Neural progenitor cell (in vitro differentiated cells): ENCODE data around the gene CAPN10. TPM values are rescaled to one million over a fixed set of nuclear protein-coding genes. Genes with fewer than 3 reads are reported as not detected.

Source experiments
- DNase-seq: peaks from one replicate; pipeline ENCODE4 v3.0.0-alpha.2; 2016; ENCODE audit warnings: low spot score
- H2AFZ ChIP-seq: fragments of 200-600 bp; sonication (generic); replicated peaks from 2 replicates; pipeline ENCODE4 v1.6.1; 2016; ENCODE audit warnings: antibody characterized with exemption
- H3F3A ChIP-seq: fragments of 200-600 bp; sonication (generic); 2 replicates; pipeline ENCODE4 v1.6.1; 2016; ENCODE audit warnings: antibody characterized with exemption, low read depth
- H3K27ac ChIP-seq: fragments of 200-600 bp; sonication (generic); 2 replicates; pipeline ENCODE4 v1.5.1; 2016; ENCODE audit warnings: mild to moderate bottlenecking
- H3K27me3 ChIP-seq: fragments of 200-600 bp; sonication (generic); 2 replicates; pipeline ENCODE4 v1.6.1; 2016; ENCODE audit warnings: mild to moderate bottlenecking, moderate library complexity
- H3K36me3 ChIP-seq: fragments of 200-600 bp; sonication (generic); 2 replicates; pipeline ENCODE4 v1.5.1; 2016
- H3K4me1 ChIP-seq: fragments of 200-600 bp; sonication (generic); 2 replicates; pipeline ENCODE4 v1.6.1; 2016; ENCODE audit warnings: mixed run types
- H3K4me2 ChIP-seq: fragments of 200-600 bp; sonication (generic); 2 replicates; pipeline ENCODE4 v1.6.1; 2016
- H3K4me3 ChIP-seq: fragments of 200-600 bp; sonication (generic); 2 replicates; pipeline ENCODE4 v1.5.1; 2016
- H3K79me2 ChIP-seq: fragments of 200-600 bp; sonication (generic); 2 replicates; pipeline ENCODE4 v1.6.1; 2016; ENCODE audit warnings: low read depth
- H3K9ac ChIP-seq: fragments of 200-600 bp; sonication (generic); 2 replicates; pipeline ENCODE4 v1.6.1; 2016
- H3K9me3 ChIP-seq: fragments of 200-600 bp; sonication (generic); 2 replicates; pipeline ENCODE4 v1.5.1; 2016; ENCODE audit warnings: low read depth
- H4K20me1 ChIP-seq: fragments of 200-600 bp; sonication (generic); 2 replicates; pipeline ENCODE4 v1.6.1; 2016; ENCODE audit warnings: low read depth
- H3K27ac Mint-ChIP-seq: 3 replicates; pipeline ENCODE4 v1.8.0; 2021; ENCODE audit warnings: mixed read lengths
- H3K27me3 Mint-ChIP-seq: 2 replicates; pipeline ENCODE4 v1.8.0; 2022; ENCODE audit warnings: low read depth, mild to moderate bottlenecking, inconsistent platforms, moderate library complexity, mixed read lengths; ENCODE audit not compliant: insufficient read depth
- H3K36me3 Mint-ChIP-seq: 3 replicates; pipeline ENCODE4 v1.8.0; 2021; ENCODE audit warnings: mixed read lengths
- H3K4me1 Mint-ChIP-seq: 3 replicates; pipeline ENCODE4 v1.8.0; 2021; ENCODE audit warnings: mixed read lengths
- H3K4me3 Mint-ChIP-seq: 3 replicates; pipeline ENCODE4 v1.8.0; 2021; ENCODE audit warnings: mild to moderate bottlenecking, moderate library complexity, mixed read lengths
- H3K9me3 Mint-ChIP-seq: 3 replicates; pipeline ENCODE4 v1.8.0; 2020; ENCODE audit warnings: mixed read lengths
- EZH2 ChIP-seq: fragments of 200-600 bp; sonication (generic); IDR thresholded peaks from 2 replicates; pipeline ENCODE4 v1.6.1; 2017; ENCODE audit warnings: antibody characterized with exemption, mild to moderate bottlenecking, moderate library complexity
- EZH2phosphoT487 ChIP-seq: fragments of 200-600 bp; sonication (generic); IDR thresholded peaks from 2 replicates; pipeline ENCODE4 v1.6.1; 2017; ENCODE audit warnings: antibody characterized with exemption
- total RNA-seq: library from RNA; depleted of rRNA; stranded (reverse); fragments of >200 nt; gene quantifications from 2 replicates; pipeline ENCODE4 v1.2.3, GENCODE V29; 2015; ENCODE audit warnings: low replicate concordance
- TF ChIP-seq, protein P1 (sequence below): fragments of 200-600 bp; sonication (generic); IDR thresholded peaks from 2 replicates; pipeline ENCODE4 v1.5.1; 2017; ENCODE audit warnings: antibody characterized with exemption, mild to moderate bottlenecking

The CAPN10 gene
- total RNA-seq, 1 donor from 2014 or later: 16.1 TPM

GRCh38 chr2:240571314-240571973 is 15.1 kb upstream of the CAPN10 start:
- peak overlapping the region; percentile 6 for H3K4me3 Mint-ChIP-seq
- H2AFZ ChIP-seq: no peak overlapping the region
- no peak overlapping the region for H3K27ac ChIP-seq
- no peak overlapping the region for H3K9ac ChIP-seq
- TF ChIP-seq, protein P1, sequence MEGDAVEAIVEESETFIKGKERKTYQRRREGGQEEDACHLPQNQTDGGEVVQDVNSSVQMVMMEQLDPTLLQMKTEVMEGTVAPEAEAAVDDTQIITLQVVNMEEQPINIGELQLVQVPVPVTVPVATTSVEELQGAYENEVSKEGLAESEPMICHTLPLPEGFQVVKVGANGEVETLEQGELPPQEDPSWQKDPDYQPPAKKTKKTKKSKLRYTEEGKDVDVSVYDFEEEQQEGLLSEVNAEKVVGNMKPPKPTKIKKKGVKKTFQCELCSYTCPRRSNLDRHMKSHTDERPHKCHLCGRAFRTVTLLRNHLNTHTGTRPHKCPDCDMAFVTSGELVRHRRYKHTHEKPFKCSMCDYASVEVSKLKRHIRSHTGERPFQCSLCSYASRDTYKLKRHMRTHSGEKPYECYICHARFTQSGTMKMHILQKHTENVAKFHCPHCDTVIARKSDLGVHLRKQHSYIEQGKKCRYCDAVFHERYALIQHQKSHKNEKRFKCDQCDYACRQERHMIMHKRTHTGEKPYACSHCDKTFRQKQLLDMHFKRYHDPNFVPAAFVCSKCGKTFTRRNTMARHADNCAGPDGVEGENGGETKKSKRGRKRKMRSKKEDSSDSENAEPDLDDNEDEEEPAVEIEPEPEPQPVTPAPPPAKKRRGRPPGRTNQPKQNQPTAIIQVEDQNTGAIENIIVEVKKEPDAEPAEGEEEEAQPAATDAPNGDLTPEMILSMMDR: no peak
- TF ChIP-seq EZH2 (no peak), EZH2phosphoT487 (no peak)
- no peaks in the 10 kb centered on the region for H3K9me3 ChIP-seq
- H3K4me1 ChIP-seq: peaks cover 6% of the 10 kb centered on the region
- no peaks in the 10 kb centered on the region for H3K79me2 ChIP-seq
- peaks cover 10% of the 10 kb centered on the region for H3K27me3 Mint-ChIP-seq
- H3K4me1 Mint-ChIP-seq: peaks cover 6% of the 10 kb centered on the region
- no peaks in the 10 kb centered on the region for H3K36me3 ChIP-seq
- no peak overlapping the region for H3K4me3 ChIP-seq
- peaks cover 38% of the 10 kb centered on the region for H3K27me3 ChIP-seq
- no peak for DNase-seq
- no peak overlapping the region for H3K27ac Mint-ChIP-seq
- no peaks in the 10 kb centered on the region for H3K36me3 Mint-ChIP-seq
- peaks cover 14% of the 10 kb centered on the region for H3F3A ChIP-seq
- H4K20me1 ChIP-seq: peaks cover 17% of the 10 kb centered on the region
- no peak overlapping the region for H3K4me2 ChIP-seq
- no peaks in the 10 kb centered on the region for H3K9me3 Mint-ChIP-seq

DNA sequence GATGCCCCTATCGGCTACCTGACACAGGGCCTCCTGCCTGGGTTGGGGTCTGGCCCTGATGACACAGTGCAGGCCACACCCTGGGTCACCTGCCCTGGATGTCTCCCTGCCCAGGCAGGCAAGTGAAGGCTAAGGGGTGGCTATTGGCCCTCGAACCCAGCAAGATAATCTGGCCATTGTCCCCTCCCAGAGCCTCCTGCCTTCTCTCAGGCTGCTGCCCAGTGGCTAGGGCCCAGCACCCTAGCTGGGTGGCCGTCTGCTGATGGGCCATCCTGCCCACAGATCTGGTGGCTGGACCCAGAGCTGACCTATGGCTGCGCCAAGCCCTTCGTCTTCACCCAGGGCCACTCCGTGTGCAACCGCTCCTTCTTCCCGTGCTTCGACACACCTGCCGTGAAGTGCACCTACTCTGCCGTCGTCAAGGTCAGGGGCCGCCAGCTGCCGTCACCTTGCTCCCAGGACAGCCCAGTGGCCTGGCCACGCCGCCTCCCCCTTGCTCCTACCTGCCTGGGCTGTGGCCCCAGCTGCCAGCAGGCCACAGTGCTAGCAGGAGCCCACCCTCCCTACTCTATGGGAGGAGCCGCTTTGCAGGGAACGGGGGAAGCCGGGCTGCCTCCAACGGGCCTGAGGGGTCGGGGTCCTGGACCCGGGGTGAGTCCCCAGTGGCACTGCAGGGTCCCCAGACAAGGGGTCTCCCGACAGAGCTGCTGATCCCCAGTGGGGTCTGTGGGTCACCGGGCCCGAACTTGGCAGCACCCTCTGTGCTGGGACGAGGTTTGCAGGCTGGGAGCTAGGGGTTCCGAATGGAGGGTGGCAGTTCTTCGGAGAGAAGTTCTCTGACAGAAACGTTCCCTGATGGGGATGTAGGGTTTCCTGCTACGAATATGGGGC is 14.1 kb upstream of the CAPN10 start:
- Histone ChIP-seq H2AFZ (no peak overlapping the region), H3K79me2 (no peaks in the 10 kb centered on the region), H4K20me1 (peaks cover 19% of the 10 kb centered on the region), H3K4me2 (no peak overlapping the region), H3K9me3 (no peaks in the 10 kb centered on the region), H3K9ac (no peak overlapping the region), H3K27me3 (peaks cover 29% of the 10 kb centered on the region), H3F3A (peaks cover 6% of the 10 kb centered on the region), H3K36me3 (no peaks in the 10 kb centered on the region), H3K4me1 (no peaks in the 10 kb centered on the region), H3K4me3 (no peak overlapping the region), H3K27ac (no peak overlapping the region)
- Mint-ChIP-seq H3K36me3 (no peaks in the 10 kb centered on the region), H3K27me3 (peaks cover 6% of the 10 kb centered on the region), H3K4me1 (peaks cover 3% of the 10 kb centered on the region), H3K4me3 (no peak overlapping the region), H3K9me3 (no peaks in the 10 kb centered on the region), H3K27ac (no peak overlapping the region)
- TF ChIP-seq EZH2phosphoT487 (no peak), EZH2 (no peak)
- DNase-seq: no peak

DNA sequence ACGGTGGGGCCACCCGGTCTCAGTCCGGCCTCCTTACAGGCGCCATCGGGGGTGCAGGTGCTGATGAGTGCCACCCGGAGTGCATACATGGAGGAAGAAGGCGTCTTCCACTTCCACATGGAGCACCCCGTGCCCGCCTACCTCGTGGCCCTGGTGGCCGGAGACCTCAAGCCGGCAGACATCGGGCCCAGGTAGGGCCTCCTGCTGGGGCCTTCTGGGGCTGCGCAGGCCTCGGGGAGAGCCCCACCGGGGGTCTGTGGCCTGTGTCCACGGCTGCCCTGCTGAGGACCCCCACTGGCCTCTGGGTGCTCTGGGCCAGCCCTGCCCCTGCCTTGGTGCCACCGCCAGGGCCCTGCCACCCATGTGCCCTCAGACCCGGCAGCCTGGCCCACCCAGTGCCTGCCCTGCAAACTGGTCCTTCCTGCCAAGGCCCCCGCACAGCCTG is 13.4 kb upstream of the CAPN10 start:
- Histone ChIP-seq H3K4me2 (no peak overlapping the region), H3K9ac (no peak overlapping the region), H3K4me3 (no peak overlapping the region), H3K27ac (no peak overlapping the region), H3K36me3 (no peaks in the 10 kb centered on the region), H3K4me1 (no peaks in the 10 kb centered on the region), H2AFZ (no peak overlapping the region), H3K9me3 (no peaks in the 10 kb centered on the region), H4K20me1 (peaks cover 25% of the 10 kb centered on the region), H3K79me2 (no peaks in the 10 kb centered on the region), H3K27me3 (peaks cover 22% of the 10 kb centered on the region), H3F3A (no peaks in the 10 kb centered on the region)
- no peaks in the 10 kb centered on the region for H3K36me3 Mint-ChIP-seq
- no peaks in the 10 kb centered on the region for H3K9me3 Mint-ChIP-seq
- no peak for DNase-seq
- H3K27ac Mint-ChIP-seq: no peak overlapping the region
- no peaks in the 10 kb centered on the region for H3K4me1 Mint-ChIP-seq
- H3K4me3 Mint-ChIP-seq: no peak overlapping the region
- no peak for TF ChIP-seq EZH2
- TF ChIP-seq, protein P1: no peak
- no peak for TF ChIP-seq EZH2phosphoT487
- peaks cover 2% of the 10 kb centered on the region for H3K27me3 Mint-ChIP-seq
